Muscle of leg (tissue), 16 donors: ENCODE measurements around the gene PRICKLE1. TPM values are rescaled to one million over a fixed set of nuclear protein-coding genes. Genes with fewer than 3 reads are reported as not detected.

Experiments used
- DNase-seq: peaks from one replicate; pipeline ENCODE4 v3.0.0; 2013
- H3K27ac ChIP-seq: one replicate; pipeline ENCODE4 v1.5.1; 2013; ENCODE audit warnings: mild to moderate bottlenecking, low read length, control low read depth
- H3K27me3 ChIP-seq: one replicate; pipeline ENCODE4 v1.6.1; 2013; ENCODE audit warnings: low read length; ENCODE audit not compliant: control insufficient read depth, insufficient read depth
- H3K36me3 ChIP-seq: one replicate; pipeline ENCODE4 v1.6.1; 2013; ENCODE audit warnings: low read length; ENCODE audit not compliant: control insufficient read depth, insufficient read depth
- H3K4me1 ChIP-seq: one replicate; pipeline ENCODE4 v1.6.1; 2013; ENCODE audit warnings: low read length; ENCODE audit not compliant: control insufficient read depth, insufficient read depth
- H3K4me3 ChIP-seq: one replicate; pipeline ENCODE4 v1.5.1; 2013; ENCODE audit warnings: low read length, control low read depth
- H3K9me3 ChIP-seq: replicated peaks from 2 replicates; pipeline ENCODE4 v1.6.1; 2013; ENCODE audit warnings: low read depth, low read length; ENCODE audit not compliant: control insufficient read depth
- WGBS: methylation state at CpG from one replicate; pipeline ENCODE4 v1.1.5; 2013; ENCODE audit warnings: missing lambda C conversion rate; ENCODE audit not compliant: insufficient coverage; 5-methylcytosine and 5-hydroxymethylcytosine counted together
- long read RNA-seq, 11 donors: transcript quantifications; one replicate each; lab custom pipeline, GENCODE V29; 2026
- polyA plus RNA-seq, 8 donors: library from polyadenylated mRNA; unstranded; fragments of 120-200 nt; gene quantifications; one replicate each; pipeline versions ENCODE4 v1.2.1 to v1.2.3, GENCODE V29; 2013; ENCODE audit warnings: inconsistent platforms in 1 of 8, low replicate concordance in 1 of 8; ENCODE audit not compliant: insufficient read length in 8 of 8, insufficient read depth in 1 of 8
- total RNA-seq: library from RNA; stranded (reverse); fragments of 120-200 nt; gene quantifications from one replicate; pipeline ENCODE4 v1.2.4, GENCODE V29; 2013

Gene PRICKLE1
- total RNA-seq (12.9 TPM), polyA plus RNA-seq (10 to 100 TPM; 15.9 to 32.3 (median 27.4) TPM)
- long read RNA-seq, donor 1, full-length matches to known transcripts: 5 of 18 reads
- long read RNA-seq, donor 1, partial matches to known transcripts: 13 of 18 reads
- long read RNA-seq, donor 1, other reads (novel, unspliced or antisense): 0 of 18 reads
- long read RNA-seq, donor 2: 0 reads
- long read RNA-seq, donor 3, full-length matches to known transcripts: 8 of 28 reads
- long read RNA-seq, donor 3, partial matches to known transcripts: 20 of 28 reads
- long read RNA-seq, donor 3, other reads (novel, unspliced or antisense): 0 of 28 reads
- long read RNA-seq, donor 4, full-length matches to known transcripts: 6 of 6 reads
- long read RNA-seq, donor 4, partial matches to known transcripts: 0 of 6 reads
- long read RNA-seq, donor 4, other reads (novel, unspliced or antisense): 0 of 6 reads
- long read RNA-seq, donor 5, full-length matches to known transcripts: 14 of 38 reads
- long read RNA-seq, donor 5, partial matches to known transcripts: 24 of 38 reads
- long read RNA-seq, donor 5, other reads (novel, unspliced or antisense): 0 of 38 reads
- long read RNA-seq, donor 6, full-length matches to known transcripts: 6 of 15 reads
- long read RNA-seq, donor 6, partial matches to known transcripts: 9 of 15 reads
- long read RNA-seq, donor 6, other reads (novel, unspliced or antisense): 0 of 15 reads
- long read RNA-seq, donor 7, full-length matches to known transcripts: 5 of 19 reads
- long read RNA-seq, donor 7, partial matches to known transcripts: 14 of 19 reads
- long read RNA-seq, donor 7, other reads (novel, unspliced or antisense): 0 of 19 reads
- long read RNA-seq, donor 8, full-length matches to known transcripts: 4 of 4 reads
- long read RNA-seq, donor 8, partial matches to known transcripts: 0 of 4 reads
- long read RNA-seq, donor 8, other reads (novel, unspliced or antisense): 0 of 4 reads
- long read RNA-seq, donor 9, full-length matches to known transcripts: 5 of 5 reads
- long read RNA-seq, donor 9, partial matches to known transcripts: 0 of 5 reads
- long read RNA-seq, donor 9, other reads (novel, unspliced or antisense): 0 of 5 reads
- long read RNA-seq, donor 10, full-length matches to known transcripts: 10 of 16 reads
- long read RNA-seq, donor 10, partial matches to known transcripts: 6 of 16 reads
- long read RNA-seq, donor 10, other reads (novel, unspliced or antisense): 0 of 16 reads
- long read RNA-seq, donor 11, full-length matches to known transcripts: 5 of 16 reads
- long read RNA-seq, donor 11, partial matches to known transcripts: 11 of 16 reads
- long read RNA-seq, donor 11, other reads (novel, unspliced or antisense): 0 of 16 reads

DNA sequence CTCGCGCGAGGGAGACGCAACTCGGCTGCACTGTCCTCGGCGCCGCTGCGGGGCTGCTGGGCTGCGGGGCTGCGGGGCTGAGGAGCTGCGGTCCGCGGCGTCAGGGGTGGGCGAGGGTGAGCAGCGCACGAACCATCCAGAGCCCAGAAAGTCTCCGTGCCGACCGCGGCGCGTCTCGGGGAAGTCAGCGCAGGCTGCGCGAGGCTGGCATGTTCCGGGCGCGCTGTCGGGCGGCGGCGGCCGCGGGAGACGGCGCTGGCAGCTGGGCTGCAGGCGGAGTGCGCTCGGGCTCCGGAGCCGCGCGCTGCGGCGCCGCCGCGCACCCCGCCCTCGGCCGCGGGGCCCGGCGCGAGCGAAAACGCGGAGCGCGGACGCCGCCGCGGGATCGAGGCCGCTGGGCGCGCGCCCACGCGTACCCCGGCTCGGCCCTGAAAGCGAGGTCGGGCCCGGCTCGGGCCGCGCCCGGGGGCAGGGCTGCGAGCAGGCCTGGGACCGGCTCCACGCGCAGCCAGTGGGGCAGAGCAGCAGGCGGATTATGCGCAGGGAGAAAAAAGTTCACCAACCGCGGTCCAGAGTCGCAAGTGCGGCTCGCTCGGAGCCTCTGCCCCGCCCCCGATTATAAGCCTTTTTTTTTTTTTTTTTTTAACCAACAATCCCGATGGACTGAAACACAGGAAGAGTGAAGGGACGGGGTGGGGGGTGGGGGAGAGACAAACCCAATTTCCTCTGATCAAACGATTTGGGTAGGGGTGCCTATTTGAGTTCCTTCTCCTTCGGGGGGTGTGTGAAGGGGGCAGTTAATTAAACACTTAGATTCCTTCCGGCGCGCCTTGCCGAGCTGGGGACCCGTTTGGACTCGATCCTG lies at the start of gene PRICKLE1:
TSS of gene PRICKLE1 (minus strand) at position 282 of the 865 bp plus-strand sequence. CDS start 117,230 bp downstream, outside the sequence.
- Histone ChIP-seq H3K27me3 (peaks cover 7% of the 10 kb centered on the region), H3K36me3 (no peaks in the 10 kb centered on the region), H3K27ac (peak within 1 kb of the TSS; percentile 80), H3K4me3 (peak within 1 kb of the TSS; percentile 59), H3K4me1 (peaks cover 26% of the 10 kb centered on the region), H3K9me3 (no peaks in the 10 kb centered on the region)
- under 1% methylated on average over 95 of the region's 107 CpGs for WGBS
- peak; percentile 83 for DNase-seq

DNA sequence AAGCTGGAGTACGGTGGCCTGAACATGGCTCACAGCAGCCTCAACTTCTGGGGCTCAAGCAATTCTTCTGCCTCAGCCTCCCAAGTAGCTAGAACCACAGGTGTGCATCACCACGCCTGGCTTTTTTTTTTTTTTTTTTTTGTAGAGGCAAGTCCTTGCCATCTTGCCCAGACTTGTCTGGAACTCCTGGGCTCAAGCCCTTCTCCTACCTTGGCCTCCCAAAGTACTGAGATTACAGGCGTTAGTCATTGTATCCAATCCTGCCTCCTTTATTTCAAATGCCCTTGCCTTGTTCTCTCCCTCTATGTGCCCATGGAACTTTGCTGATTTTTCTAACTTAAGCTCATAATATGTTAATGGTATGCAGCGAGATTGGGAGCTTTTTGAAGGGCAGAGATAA lies 49.2 kb upstream of the PRICKLE1 start:
- no peaks in the 10 kb centered on the region for H3K4me1 ChIP-seq
- H3K27me3 ChIP-seq: no peaks in the 10 kb centered on the region
- WGBS: 100% methylated on average over 1 of the region's 4 CpGs
- H3K27ac ChIP-seq: no peak overlapping the region
- no peak overlapping the region for H3K4me3 ChIP-seq
- H3K36me3 ChIP-seq: no peaks in the 10 kb centered on the region
- DNase-seq: no peak
- no peaks in the 10 kb centered on the region for H3K9me3 ChIP-seq

DNA sequence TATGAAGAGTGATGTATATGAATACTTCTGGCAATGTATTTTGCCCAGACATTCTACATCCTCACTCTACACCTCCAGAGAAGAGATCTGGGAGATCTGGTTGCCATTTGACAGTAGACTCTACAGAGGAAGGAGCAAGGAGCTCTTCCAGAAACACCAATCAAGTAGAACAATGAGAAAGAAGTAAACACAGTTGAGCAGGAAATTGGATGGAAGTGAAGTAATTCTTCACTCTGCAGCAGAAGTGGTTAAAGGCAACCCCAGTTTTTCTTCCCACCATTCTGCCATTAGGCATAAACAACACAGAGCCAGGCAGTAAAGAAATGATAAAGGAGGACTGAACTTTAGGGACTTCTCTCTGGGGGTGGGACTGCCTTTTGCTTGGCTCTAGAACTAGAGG lies 48.5 kb upstream of the PRICKLE1 start:
- Histone ChIP-seq H3K27ac (no peak overlapping the region), H3K36me3 (no peaks in the 10 kb centered on the region), H3K4me3 (no peak overlapping the region), H3K9me3 (no peaks in the 10 kb centered on the region), H3K4me1 (no peaks in the 10 kb centered on the region), H3K27me3 (no peaks in the 10 kb centered on the region)
- DNase-seq: no peak

DNA sequence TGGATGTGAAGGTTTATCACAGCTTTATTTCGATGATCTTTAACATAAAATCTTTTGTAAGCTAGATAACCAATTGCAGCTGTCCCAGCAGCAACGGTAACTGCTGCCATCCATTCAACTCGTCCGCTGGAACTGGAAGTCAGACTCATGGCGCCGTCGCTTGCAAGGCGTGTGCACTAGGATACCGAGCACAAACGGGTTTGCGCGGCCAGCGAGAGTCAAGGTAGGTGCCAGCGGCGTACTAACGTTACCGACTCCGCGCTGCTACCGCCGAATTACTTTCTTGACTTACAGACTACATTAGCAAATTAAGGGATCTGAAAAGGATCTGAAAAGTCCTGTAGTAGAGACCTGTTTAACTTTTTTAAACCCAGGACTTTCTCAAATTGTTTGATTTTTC lies 47.4 kb upstream of the PRICKLE1 start:
- 97% methylated on average over 13 of the region's 21 CpGs for WGBS
- H3K4me3 ChIP-seq: no peak overlapping the region
- no peaks in the 10 kb centered on the region for H3K9me3 ChIP-seq
- no peak for DNase-seq
- no peaks in the 10 kb centered on the region for H3K36me3 ChIP-seq
- no peak overlapping the region for H3K27ac ChIP-seq
- no peaks in the 10 kb centered on the region for H3K27me3 ChIP-seq
- no peaks in the 10 kb centered on the region for H3K4me1 ChIP-seq

- no peaks in the 10 kb centered on the region for H3K9me3 ChIP-seq
- DNase-seq: no peak
- no peak overlapping the region for H3K4me3 ChIP-seq
- no CpG with 5 or more reads among the region's 4 CpGs for WGBS
- no peaks in the 10 kb centered on the region for H3K36me3 ChIP-seq
- H3K27ac ChIP-seq: no peak overlapping the region
- no peaks in the 10 kb centered on the region for H3K4me1 ChIP-seq
- no peaks in the 10 kb centered on the region for H3K27me3 ChIP-seq
Measured at GRCh38 chr12:42633594-42633993, 44.0 kb upstream of the PRICKLE1 start.

GRCh38 chr12:42631513-42631912 lies 42.0 kb upstream of the PRICKLE1 start:
- Histone ChIP-seq H3K27ac (peak overlapping the region; percentile 22), H3K9me3 (no peaks in the 10 kb centered on the region), H3K4me3 (no peak overlapping the region), H3K27me3 (no peaks in the 10 kb centered on the region), H3K4me1 (no peaks in the 10 kb centered on the region), H3K36me3 (no peaks in the 10 kb centered on the region)
- no CpG with 5 or more reads among the region's 1 CpG for WGBS
- peak; percentile 61 for DNase-seq

- Histone ChIP-seq H3K4me1 (no peaks in the 10 kb centered on the region), H3K36me3 (no peaks in the 10 kb centered on the region), H3K27me3 (no peaks in the 10 kb centered on the region), H3K27ac (no peak overlapping the region), H3K9me3 (no peaks in the 10 kb centered on the region), H3K4me3 (no peak overlapping the region)
- no CpG with 5 or more reads among the region's 1 CpG for WGBS
- DNase-seq: no peak
Measured at GRCh38 chr12:42630314-42630713, 40.8 kb upstream of the PRICKLE1 start.

- Histone ChIP-seq H3K4me3 (no peak overlapping the region), H3K27ac (no peak overlapping the region), H3K4me1 (no peaks in the 10 kb centered on the region), H3K27me3 (no peaks in the 10 kb centered on the region), H3K9me3 (no peaks in the 10 kb centered on the region), H3K36me3 (no peaks in the 10 kb centered on the region)
- WGBS: no CpG with 5 or more reads among the region's 6 CpGs
- peak; percentile 59 for DNase-seq
Measured at GRCh38 chr12:42627151-42627550, 37.6 kb upstream of the PRICKLE1 start.

- Histone ChIP-seq H3K4me1 (no peaks in the 10 kb centered on the region), H3K4me3 (no peak overlapping the region), H3K36me3 (no peaks in the 10 kb centered on the region), H3K27me3 (no peaks in the 10 kb centered on the region), H3K9me3 (no peaks in the 10 kb centered on the region), H3K27ac (no peak overlapping the region)
- DNase-seq: no peak
- 38% methylated on average over 2 of the region's 4 CpGs for WGBS
Measured at GRCh38 chr12:42625611-42626010, 36.1 kb upstream of the PRICKLE1 start.
